CD4-positive, alpha-beta T cell treated with Interferon gamma for 1 hour (primary cell): Measurements from ENCODE around the gene SUPT20H.

Experiments
- DNase-seq: peaks from one replicate; pipeline ENCODE4 v3.0.0-alpha.2; 2020

Gene SUPT20H

GRCh38 chr13:36997716-36998427, 61.6 kb downstream of the SUPT20H start:
- DNase-seq = no peak

GRCh38 chr13:36992362-36992761, 67.1 kb downstream of the SUPT20H start:
- DNase-seq = no peak

DNA sequence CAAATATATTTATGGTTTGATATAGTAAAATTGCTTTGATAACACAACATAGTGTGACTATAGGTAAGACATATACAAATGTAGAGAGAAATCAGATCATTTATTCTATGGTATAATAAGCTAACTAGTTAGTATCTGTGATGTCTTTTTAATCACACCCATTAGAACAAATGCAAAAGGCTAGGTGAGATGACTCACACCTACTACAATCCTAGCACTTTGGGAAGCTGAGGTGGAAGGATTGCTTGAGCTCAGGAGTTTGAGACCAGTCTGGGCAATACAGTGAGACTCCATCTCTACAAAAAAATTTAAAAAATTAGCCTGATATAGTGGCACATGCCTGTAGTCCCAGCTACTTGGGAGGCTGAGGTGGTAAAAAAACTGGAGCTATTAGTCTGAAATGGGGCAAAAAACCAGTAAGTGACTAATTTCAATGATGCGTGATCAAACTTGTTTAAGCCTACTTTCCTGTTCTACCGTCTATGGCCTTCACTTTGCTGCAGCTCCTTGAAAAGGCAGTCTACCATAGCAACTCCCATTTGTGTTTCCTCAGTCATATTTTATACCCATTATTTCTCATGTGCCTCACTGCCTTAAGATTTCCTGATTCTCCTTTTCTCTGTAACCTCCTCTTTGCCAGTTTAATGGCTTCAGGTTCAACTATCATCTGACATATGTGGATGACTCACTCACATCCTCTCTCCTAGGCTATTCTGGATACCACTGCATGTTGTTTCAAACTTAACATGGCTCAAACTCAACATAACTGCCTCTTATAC, 72.8 kb downstream of the SUPT20H start:
- no peak for DNase-seq

GRCh38 chr13:36981156-36981743, 78.2 kb downstream of the SUPT20H start:
- DNase-seq = no peak

DNA sequence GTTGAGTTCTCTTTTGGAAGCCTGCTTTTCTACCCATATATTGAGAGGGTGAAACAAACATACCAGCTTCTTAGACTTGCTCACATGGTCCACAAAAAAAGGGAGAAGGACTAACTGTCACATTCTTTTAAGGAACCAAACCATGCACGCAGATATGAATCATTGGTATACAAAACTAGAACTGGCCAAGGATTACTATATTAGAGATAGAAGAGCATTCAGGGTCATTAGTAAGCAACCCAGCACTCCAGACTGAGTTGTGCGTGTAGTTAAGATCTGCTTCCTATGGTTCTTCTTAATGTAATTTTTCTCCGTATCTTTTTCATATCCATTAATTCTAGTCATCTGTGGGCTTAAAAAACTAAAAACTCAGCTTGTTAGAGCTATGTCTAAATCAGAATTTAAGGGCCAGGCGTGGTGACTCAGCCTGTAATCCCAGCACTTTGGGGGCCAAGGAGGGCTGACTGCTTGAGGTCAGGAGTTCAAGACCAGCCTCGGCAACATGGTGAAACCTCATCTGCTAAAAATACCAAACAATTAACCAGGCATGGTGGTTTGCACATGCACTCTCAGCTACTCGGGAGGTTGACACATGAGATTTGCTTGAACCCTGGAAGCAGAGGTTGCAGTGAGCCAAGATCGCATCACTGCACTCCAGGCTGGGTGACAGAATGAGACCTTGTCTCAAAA, 80.0 kb downstream of the SUPT20H start:
- DNase-seq = no peak

DNA sequence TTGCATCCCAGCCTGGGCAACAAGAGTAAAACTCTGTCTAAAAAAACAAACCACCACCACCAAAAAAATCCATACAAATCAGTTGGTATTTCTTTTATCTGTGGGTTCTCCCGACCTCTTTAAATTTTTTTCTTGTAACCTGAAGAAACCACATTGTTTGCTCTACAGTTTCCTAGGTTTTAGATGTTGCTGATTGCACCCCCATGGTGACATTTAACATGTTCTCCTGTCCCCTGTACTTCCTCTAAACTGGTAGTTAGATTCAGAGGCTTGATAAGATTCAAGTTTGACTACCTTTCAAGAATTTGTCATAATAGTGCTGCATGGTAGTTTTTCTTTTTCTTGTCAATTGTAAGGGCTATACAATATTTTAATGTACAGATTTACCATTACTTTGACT, 84.3 kb downstream of the SUPT20H start:
- no peak for DNase-seq

DNA sequence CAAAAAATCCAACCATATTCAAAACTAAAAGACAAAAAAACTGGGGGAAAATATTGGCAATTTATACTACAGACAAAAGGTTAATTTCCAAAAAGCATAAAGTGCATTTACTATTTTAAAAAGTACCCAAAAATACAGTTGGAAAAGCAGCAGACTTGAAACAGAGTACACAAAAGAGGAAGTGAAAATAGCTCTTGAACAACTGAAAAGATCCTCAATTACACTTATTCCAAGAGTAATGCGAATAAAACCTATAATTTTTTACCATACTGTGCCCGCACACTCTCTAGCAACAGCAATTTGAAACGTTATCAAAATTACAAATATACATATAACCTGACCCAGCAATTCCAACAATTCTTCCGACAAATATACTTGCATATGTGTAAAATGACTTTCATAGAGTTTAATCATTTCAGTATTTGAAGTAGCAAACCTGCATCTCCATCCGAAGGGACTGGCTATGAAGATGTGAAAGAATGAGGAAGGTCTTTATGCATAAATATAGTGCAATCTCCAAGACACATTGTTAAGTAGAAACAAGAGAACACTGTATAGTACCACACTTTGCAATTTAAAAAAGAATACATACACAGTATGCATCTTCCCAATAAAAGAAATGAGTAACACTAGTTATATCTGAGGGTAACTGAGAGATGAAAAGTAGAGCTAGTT, 85.7 kb downstream of the SUPT20H start:
- DNase-seq = no peak

GRCh38 chr13:36973009-36973408, 86.5 kb downstream of the SUPT20H start:
- DNase-seq = no peak

- DNase-seq = no peak
Measured at GRCh38 chr13:36966404-36966803, 93.1 kb downstream of the SUPT20H start.

GRCh38 chr13:36965767-36966166, 93.7 kb downstream of the SUPT20H start:
- no peak for DNase-seq

DNA sequence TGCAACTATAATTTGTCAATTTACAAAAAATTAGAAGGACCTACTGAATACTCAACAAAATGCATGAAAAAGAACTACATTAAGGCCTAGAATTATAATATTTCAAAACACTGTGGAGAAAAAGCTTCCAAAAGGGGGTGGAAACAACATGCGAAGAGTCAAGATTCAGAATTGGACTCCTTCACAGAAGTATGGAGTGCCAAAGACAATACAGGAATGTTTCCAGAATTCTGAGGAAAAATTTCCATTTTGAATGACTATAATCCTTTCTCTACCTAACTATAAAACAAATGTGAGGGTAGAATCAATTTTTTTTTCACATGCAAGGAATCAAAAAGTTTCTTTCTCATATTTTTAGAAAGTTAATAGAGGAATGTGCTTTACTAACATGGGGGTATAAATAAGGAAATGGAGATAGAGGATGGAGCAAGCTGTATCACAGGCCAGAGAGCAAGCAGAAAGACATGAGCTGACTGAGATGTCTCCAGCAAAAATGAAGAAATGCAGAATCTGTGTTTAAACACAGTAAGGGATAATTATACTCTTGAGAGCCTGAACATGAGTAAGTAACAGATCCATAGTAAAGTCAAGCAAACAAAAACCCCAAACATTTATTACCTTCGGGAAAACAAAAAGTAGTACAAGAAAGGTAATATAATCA, 99.9 kb downstream of the SUPT20H start:
- DNase-seq = no peak
